Forelimb muscle (tissue), 1 donor: ENCODE data around the gene SIPA1L3. TPM values are rescaled to one million over a fixed set of nuclear protein-coding genes. Genes with fewer than 3 reads are reported as not detected.

Experiments used
- DNase-seq: peaks from one replicate; pipeline ENCODE4 v3.0.0-alpha.2; 2013; ENCODE audit warnings: low read depth
- polyA plus RNA-seq: library from polyadenylated mRNA; unstranded; fragments of 120-200 nt; gene quantifications from one replicate; pipeline ENCODE4 v1.2.1, GENCODE V29; 2013; ENCODE audit not compliant: insufficient read length

Gene SIPA1L3
- polyA plus RNA-seq, 1 donor = 9.8 TPM

GRCh38 chr19:38107129-38107528, 200.1 kb downstream of the SIPA1L3 start:
- no peak for DNase-seq

GRCh38 chr19:38111898-38112297, 204.9 kb downstream of the SIPA1L3 start:
- DNase-seq = no peak

GRCh38 chr19:38114651-38115050, 207.6 kb downstream of the SIPA1L3 start:
- DNase-seq = no peak

- DNase-seq = no peak
Measured at GRCh38 chr19:38115271-38115802, 208.3 kb downstream of the SIPA1L3 start.

GRCh38 chr19:38118176-38118575, 211.2 kb downstream of the SIPA1L3 start:
- DNase-seq = no peak

GRCh38 chr19:38120471-38121025, 213.5 kb downstream of the SIPA1L3 start:
- no peak for DNase-seq

- no peak for DNase-seq
Measured at GRCh38 chr19:38122402-38123093, 215.5 kb downstream of the SIPA1L3 start.

- no peak for DNase-seq
Measured at GRCh38 chr19:38125238-38125637, 218.2 kb downstream of the SIPA1L3 start.

- no peak for DNase-seq
Measured at GRCh38 chr19:38130399-38130798, 223.4 kb downstream of the SIPA1L3 start.

GRCh38 chr19:38132781-38133180, 225.8 kb downstream of the SIPA1L3 start:
- no peak for DNase-seq

- DNase-seq = no peak
Measured at GRCh38 chr19:38133319-38133718, 226.3 kb downstream of the SIPA1L3 start.

GRCh38 chr19:38134540-38135149, 227.6 kb downstream of the SIPA1L3 start:
- no peak for DNase-seq

GRCh38 chr19:38135150-38135998, 228.4 kb downstream of the SIPA1L3 start:
- no peak for DNase-seq

GRCh38 chr19:38139122-38139521, 232.1 kb downstream of the SIPA1L3 start:
- no peak for DNase-seq

- DNase-seq = no peak
Measured at GRCh38 chr19:38141108-38141507, 234.1 kb downstream of the SIPA1L3 start.

GRCh38 chr19:38142176-38143035, 235.4 kb downstream of the SIPA1L3 start:
- no peak for DNase-seq

GRCh38 chr19:38143847-38144246, 236.8 kb downstream of the SIPA1L3 start:
- DNase-seq = no peak

GRCh38 chr19:38144667-38145066, 237.7 kb downstream of the SIPA1L3 start:
- DNase-seq = no peak

- no peak for DNase-seq
Measured at GRCh38 chr19:38145623-38146022, 238.6 kb downstream of the SIPA1L3 start.

GRCh38 chr19:38148337-38148736, 241.3 kb downstream of the SIPA1L3 start:
- DNase-seq = no peak

GRCh38 chr19:38149661-38150061, 242.7 kb downstream of the SIPA1L3 start:
- DNase-seq = no peak
